Putamen (tissue), 1 donor: ENCODE results near the gene FAM13C.

Experiments
- DNase-seq: peaks from one replicate; pipeline ENCODE4 v3.0.0-alpha.2; 2016; ENCODE audit warnings: low spot score

FAM13C gene

GRCh38 chr10:59361663-59362143 lies 646 bp downstream of the FAM13C start:
- DNase-seq = no peak

- no peak for DNase-seq
Observed at GRCh38 chr10:59360605-59361405, 1.5 kb downstream of the FAM13C start.

DNA sequence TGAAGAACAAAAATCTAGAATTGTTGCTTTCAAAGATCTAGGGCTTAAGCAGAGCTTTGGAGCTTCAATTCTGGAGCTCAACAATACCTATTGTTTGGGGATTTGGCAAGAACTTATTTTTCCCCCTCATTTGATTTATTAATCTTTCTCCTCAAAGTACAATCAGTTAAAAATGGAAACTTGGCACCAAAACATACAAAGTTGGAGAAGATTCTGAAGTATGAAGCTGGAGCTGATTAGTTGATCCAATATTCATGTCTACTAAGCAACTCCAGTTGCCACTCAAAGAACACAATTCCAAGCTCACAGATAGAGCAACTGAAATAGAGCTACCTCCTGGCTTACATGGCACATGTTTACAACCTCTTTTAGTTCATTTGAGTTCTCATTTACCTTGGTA lies 3.8 kb downstream of the FAM13C start:
- DNase-seq = no peak

DNA sequence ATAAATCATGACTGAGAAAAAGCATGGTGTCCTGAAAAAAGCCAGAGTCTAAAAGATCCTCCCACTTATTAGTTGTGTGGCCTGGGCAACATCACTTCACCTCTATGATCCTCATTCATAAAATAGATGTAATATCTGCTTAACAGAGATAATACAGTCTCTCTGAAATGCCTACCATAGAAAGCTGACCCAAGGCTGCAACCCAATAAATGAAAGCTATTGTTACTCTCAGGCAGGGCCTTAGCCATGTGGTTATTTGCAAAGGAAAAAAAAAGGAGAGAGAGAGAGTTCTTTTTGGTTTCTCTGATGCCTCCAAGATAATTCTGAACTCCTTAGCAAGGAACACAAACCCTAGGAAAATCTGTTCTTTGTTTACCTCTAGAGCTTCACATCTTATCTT lies 7.9 kb downstream of the FAM13C start:
- DNase-seq = no peak

DNA sequence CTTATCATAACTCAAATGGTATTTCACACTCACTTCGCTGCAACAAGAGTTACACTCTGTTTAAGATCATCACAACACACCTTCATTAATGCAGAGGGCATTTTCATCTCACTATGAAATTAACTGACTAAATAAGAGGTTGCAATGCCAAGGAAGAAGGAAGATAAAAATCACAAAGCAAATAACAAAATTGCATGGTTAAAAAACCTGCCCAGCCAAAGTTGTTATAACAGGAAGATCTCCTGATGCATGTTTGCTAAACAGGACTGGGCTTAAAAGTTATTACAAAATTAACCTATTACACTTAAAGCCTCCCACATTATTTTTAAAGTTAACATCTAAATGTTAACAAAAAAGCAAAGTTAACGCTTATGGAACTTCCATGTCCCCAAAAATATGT lies 11.8 kb downstream of the FAM13C start:
- DNase-seq = no peak

GRCh38 chr10:59346321-59346720 lies 16.0 kb downstream of the FAM13C start:
- no peak for DNase-seq

GRCh38 chr10:59342723-59343122 lies 19.6 kb downstream of the FAM13C start:
- no peak for DNase-seq

- no peak for DNase-seq
Observed at GRCh38 chr10:59342000-59342399, 20.3 kb downstream of the FAM13C start.

- DNase-seq = no peak
Observed at GRCh38 chr10:59340285-59340684, 22.1 kb downstream of the FAM13C start.

DNA sequence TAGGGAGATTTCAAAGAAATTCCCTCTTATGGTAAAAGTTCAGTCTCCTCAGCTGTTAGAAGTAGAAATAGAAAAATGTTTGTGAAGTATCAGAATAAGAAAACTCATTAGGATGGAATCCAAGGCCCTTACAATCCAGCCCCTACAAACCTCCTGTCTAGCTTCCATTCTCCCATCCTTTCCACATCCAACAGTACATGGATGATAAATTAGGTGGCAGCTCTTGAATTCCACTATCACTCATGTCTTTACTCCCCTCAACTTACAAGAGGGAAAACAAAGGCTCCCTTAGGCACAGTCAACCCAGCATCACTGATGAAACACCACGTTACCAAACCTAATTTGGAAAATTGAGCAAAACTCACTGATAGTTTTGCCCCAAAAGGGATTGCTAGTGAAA lies 23.0 kb downstream of the FAM13C start:
- DNase-seq = no peak

DNA sequence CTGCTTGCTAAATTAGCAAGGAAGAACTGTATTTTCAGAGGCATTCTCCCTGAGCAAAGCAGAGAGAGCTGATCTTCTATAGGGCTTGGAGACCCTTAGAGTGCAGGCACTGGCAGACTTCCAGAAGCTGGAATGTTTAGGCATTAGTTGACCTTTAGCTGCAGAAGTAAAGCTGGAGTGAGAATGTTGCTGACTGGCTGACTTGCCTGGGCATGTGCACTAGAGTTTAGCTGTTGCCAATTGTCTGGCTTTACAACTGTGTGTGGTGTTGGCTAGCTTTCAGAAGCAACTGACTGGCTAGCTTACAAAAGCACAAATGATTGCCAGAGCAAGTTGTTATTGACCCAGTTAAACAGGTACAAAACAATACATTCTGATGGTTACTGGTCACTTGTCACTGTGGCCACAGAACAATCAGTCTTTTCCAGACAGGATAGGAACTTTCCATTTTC lies 25.1 kb downstream of the FAM13C start:
- DNase-seq = peak; percentile 80

DNA sequence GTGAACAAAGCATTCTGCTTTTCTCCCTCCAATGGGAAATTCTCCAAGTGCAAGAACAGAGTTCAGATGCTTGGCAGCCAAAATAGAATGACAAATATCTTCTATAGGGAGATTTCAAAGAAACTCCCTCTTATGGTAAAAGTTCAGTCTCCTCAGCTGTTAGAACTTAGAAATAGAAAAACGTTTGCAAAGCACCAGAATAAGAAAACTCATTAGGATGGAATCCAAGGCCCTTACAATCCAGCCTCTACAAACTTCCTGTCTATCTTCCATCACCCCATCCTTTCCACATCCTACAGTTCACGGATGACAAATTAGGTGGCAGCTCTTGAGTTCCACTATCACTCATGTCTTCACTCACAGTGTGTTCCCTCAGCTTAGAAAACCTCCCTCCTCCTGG lies 25.7 kb downstream of the FAM13C start:
- no peak for DNase-seq

DNA sequence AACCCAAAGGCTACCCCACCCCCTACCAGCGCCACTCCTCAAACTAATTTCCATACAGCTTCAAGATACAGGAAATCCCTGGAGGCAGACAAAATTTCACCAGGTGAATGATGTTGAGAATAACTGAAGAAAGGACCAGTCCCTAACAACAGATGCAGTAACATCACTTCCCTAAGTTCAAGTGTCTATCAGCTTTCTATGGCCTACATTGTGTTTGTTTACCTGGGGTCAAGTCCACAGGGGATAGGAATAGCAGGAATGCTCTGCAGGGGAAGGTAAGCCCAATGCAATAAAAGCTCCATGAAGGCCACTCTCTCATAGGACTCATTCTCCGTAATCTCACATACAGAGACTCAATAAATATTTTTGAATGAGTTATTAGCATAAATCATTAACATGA lies 26.9 kb downstream of the FAM13C start:
- no peak for DNase-seq

DNA sequence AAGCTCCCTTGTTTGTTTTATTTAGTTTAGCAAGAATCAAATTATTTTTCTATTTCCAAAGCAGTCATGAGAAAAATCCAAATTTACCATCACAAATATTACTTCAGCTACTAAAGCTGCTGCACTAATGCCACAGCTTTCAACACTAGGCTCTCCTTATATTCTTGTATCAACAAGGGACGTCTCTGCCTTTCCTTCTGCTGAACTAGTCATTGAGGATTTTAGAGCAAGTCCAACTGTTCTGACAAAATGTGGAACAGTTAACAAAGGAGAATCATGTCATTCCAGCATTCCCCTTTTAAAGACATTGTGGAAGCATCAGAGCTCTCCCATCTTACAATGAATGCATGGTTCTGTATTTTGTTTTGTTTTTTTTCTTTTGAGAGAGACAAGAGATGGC lies 28.6 kb downstream of the FAM13C start:
- DNase-seq = peak; percentile 92

DNA sequence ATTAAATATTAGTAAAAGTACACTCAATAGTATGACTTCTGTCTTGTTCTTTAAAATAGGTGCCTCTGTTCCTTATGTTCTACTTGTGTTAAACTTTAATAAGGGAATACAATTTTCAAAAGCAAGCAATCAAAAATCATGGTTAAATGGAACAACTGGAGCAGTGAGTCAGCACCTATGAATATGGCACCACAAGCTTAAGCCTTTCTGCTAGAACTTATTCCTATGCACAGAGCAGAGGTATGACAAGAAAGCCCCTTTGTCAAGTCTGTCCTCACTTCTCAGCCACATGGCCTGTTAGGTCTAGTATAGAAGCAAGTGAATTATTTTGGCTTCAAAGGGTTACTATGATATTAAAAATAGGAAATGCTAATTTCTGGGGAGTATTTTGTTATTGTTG lies 29.8 kb downstream of the FAM13C start:
- no peak for DNase-seq

DNA sequence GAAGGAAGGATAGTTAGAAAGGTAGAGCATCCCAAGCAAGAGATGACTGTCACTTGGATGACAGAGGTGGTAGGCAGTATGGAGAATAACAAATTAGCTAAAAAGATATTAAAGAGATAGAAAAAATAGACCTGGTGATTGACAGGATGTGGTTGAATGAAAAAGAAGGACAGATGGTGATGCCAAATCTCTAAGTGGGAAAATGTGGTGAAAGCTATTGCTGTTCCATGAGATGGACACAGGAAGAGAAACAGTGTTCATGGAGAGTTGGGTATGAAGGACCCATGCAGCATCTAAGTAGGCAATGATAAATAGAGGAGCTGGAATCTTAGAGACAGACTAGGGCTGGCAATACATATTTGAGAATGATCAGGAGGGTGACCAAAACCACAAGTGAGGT lies 30.7 kb downstream of the FAM13C start:
- no peak for DNase-seq

- no peak for DNase-seq
Observed at GRCh38 chr10:59325116-59325515, 37.2 kb downstream of the FAM13C start.

GRCh38 chr10:59324597-59324996 lies 37.8 kb downstream of the FAM13C start:
- DNase-seq = no peak

- DNase-seq = no peak
Observed at GRCh38 chr10:59323831-59324401, 38.4 kb downstream of the FAM13C start.

GRCh38 chr10:59323036-59323459 lies 39.3 kb downstream of the FAM13C start:
- DNase-seq = peak; percentile 55

- no peak for DNase-seq
Observed at GRCh38 chr10:59322131-59322530, 40.2 kb downstream of the FAM13C start.

DNA sequence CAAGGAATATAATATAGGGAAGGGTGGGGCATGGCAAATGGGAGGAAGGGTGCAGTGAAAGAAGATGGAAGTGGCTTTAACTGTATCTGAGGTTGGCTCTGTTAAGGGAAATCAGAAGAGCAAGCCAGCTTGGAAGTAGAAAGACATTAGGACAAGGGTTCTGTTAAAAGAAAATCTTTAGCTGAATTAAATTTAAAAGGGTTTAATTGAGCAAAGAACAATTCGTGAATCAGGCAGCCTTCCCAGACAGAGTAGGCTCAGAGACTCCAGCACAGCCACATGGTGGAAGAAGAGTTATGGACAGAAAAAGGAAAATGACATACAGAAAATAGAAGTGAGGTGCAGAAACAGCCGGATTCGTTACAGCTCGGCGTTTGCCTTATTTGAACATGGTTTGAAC lies 42.0 kb downstream of the FAM13C start:
- no peak for DNase-seq

DNA sequence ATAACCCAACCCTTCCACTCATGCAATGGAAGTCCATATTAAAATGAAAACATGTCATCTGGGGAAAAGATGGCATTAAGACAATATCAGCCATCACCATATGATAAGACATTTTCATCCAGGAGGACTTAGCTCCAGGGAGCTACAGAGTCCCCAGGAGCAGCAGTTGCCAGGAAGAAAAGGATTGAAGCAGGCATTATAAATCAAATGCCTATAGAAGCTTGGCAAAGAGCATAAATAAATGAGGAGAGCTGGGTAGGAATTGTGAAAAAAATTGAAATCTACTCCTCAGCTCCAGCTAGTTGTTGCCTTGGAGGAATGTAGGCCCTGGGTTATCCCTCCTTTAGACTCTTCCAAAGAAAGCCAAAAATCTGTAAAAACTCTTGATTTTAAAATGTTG lies 42.5 kb downstream of the FAM13C start:
- DNase-seq = no peak

- no peak for DNase-seq
Observed at GRCh38 chr10:59317066-59317465, 45.3 kb downstream of the FAM13C start.
